SK-N-MC (cell line): Measurements from ENCODE around the gene KITLG.

Source experiments
- EZH2 ChIP-seq: fragments of 200-600 bp; sonication (generic); IDR thresholded peaks from one replicate; pipeline ENCODE4 v1.6.1; 2017; ENCODE audit warnings: antibody characterized with exemption
- FOXP2 ChIP-seq: optimal IDR thresholded peaks from 2 replicates; pipeline ENCODE3; 2011; ENCODE audit warnings: mild to moderate bottlenecking, moderate library complexity; ENCODE audit not compliant: insufficient read depth; ENCODE audit errors: extremely low read length, control extremely low read depth
- POLR2AphosphoS5 ChIP-seq: IDR thresholded peaks from 2 replicates; pipeline ENCODE4 v1.6.1; 2012; ENCODE audit warnings: mild to moderate bottlenecking, low read depth, low read length, borderline replicate concordance

- no peak for TF ChIP-seq EZH2
- TF ChIP-seq POLR2AphosphoS5 = no peak
- no peak for TF ChIP-seq FOXP2
Observed at GRCh38 chr12:88468581-88468980, 111.7 kb downstream of the KITLG start.
